PC-3 (cell line): ENCODE results near the gene KIF5C.

Experiments
- CTCF ChIP-seq: fragments of 300-600 bp; sonication (generic); conservative IDR thresholded peaks from 2 replicates; pipeline ENCODE4 v1.5.1; 2017; ENCODE audit warnings: antibody characterized with exemption, low read depth, mild to moderate bottlenecking, low read length
- EZH2 ChIP-seq: fragments of 300-600 bp; sonication (generic); IDR thresholded peaks from one replicate; pipeline ENCODE4 v1.6.1; 2017; ENCODE audit warnings: antibody characterized with exemption, mild to moderate bottlenecking, low read length; ENCODE audit not compliant: unreplicated experiment
- EZH2phosphoT487 ChIP-seq: fragments of 300-600 bp; sonication (generic); IDR thresholded peaks from 2 replicates; pipeline ENCODE4 v1.6.1; 2018; ENCODE audit warnings: mild to moderate bottlenecking, antibody characterized with exemption, low read length, borderline replicate concordance

- TF ChIP-seq EZH2 (no peak), CTCF (no peak), EZH2phosphoT487 (no peak)
These were observed 144.7 kb downstream of the KIF5C start for GRCh38 chr2:149019768-149020167.
